HG02623 (cell line): ENCODE data around the gene FH.
A peak's percentile ranks its signal among the peaks of the same experiment; 100 is the strongest.

Experiments used
- ATAC-seq: cut with Tn5 transposase; IDR thresholded peaks from one replicate; pipeline ENCODE4 v1.9.1; 2021; ENCODE audit warnings: moderate library complexity; ENCODE audit not compliant: unreplicated experiment

FH gene

GRCh38 chr1:241525026-241525425 lies 5.5 kb upstream of the FH start:
- ATAC-seq = no peak

GRCh38 chr1:241521718-241522117 lies 2.2 kb upstream of the FH start:
- ATAC-seq = no peak

- no peak for ATAC-seq
Observed at GRCh38 chr1:241520080-241520465, 518 bp upstream of the FH start.

- peak; percentile 20 for ATAC-seq
Observed at GRCh38 chr1:241518476-241519307, 863 bp downstream of the FH start.

GRCh38 chr1:241513378-241513777 lies 6.2 kb downstream of the FH start:
- ATAC-seq = no peak

- no peak for ATAC-seq
Observed at GRCh38 chr1:241507189-241507863, 12.2 kb downstream of the FH start.

- no peak for ATAC-seq
Observed at GRCh38 chr1:241503444-241503843, 16.1 kb downstream of the FH start.

- ATAC-seq = no peak
Observed at GRCh38 chr1:241499910-241500309, 19.6 kb downstream of the FH start.

- no peak for ATAC-seq
Observed at GRCh38 chr1:241495741-241496140, 23.8 kb downstream of the FH start.

- ATAC-seq = no peak
Observed at GRCh38 chr1:241488739-241489138, 30.8 kb downstream of the FH start.

GRCh38 chr1:241485554-241485992 lies 34.0 kb downstream of the FH start:
- peak; percentile 51 for ATAC-seq

- ATAC-seq = peak; percentile 45
Observed at GRCh38 chr1:241485145-241485544, 34.4 kb downstream of the FH start.

GRCh38 chr1:241482761-241483250 lies 36.7 kb downstream of the FH start:
- ATAC-seq = no peak

- no peak for ATAC-seq
Observed at GRCh38 chr1:241479294-241479693, 40.3 kb downstream of the FH start.

- ATAC-seq = peak; percentile 61
Observed at GRCh38 chr1:241475671-241476070, 43.9 kb downstream of the FH start.

GRCh38 chr1:241473026-241473425 lies 46.5 kb downstream of the FH start:
- no peak for ATAC-seq

- ATAC-seq = no peak
Observed at GRCh38 chr1:241470908-241471590, 48.5 kb downstream of the FH start.

GRCh38 chr1:241470361-241470760 lies 49.2 kb downstream of the FH start:
- no peak for ATAC-seq

- ATAC-seq = no peak
Observed at GRCh38 chr1:241465673-241466072, 53.9 kb downstream of the FH start.

- ATAC-seq = no peak
Observed at GRCh38 chr1:241464985-241465384, 54.6 kb downstream of the FH start.

GRCh38 chr1:241462391-241462790 lies 57.2 kb downstream of the FH start:
- no peak for ATAC-seq
